Ammon's horn (tissue), 1 donor: Measurements from ENCODE around the gene FRZB.
A peak's percentile ranks its signal among the peaks of the same experiment; 100 is the strongest.

Source experiments
- DNase-seq: peaks from one replicate; pipeline ENCODE4 v3.0.0-alpha.2; 2016; ENCODE audit warnings: low spot score

FRZB gene

DNA sequence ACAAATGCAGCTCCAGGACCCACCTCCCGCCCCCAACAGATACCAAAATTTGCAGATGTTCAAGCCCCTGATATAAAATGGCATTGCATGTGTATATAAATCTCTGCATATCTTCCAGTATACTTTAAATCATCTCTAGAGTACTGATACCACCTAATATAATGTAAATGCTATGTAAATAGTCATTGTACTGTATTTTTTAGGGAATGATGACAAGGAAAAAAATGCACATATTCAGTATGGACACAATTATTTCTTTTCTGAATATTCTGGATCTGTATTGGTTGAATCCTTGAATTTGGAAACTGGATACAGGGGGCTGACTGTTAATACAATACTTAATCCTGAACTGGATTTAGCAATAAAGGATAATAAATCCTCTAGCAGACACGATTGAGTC is 67.7 kb downstream of the FRZB start:
- no peak for DNase-seq

DNA sequence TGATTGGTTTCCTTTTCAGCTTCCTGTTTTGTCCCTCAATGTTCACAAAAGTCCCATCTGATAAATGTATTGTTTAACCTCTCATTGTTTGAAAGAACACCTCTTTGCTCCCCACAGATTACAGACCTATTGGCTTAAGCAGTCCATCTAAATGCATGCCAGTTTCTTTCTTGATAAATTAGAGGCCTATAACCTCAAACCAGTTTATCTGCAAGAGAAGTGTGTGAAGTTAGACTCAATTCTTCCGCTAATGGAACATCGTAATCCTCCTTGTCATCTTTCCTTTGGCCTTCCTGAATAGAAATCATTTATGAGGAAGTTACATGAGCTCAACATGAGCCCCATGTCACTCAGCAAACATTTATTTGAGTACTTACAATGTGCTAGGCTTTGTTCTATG is 74.0 kb downstream of the FRZB start:
- no peak for DNase-seq

- DNase-seq: peak; percentile 44
Measured at GRCh38 chr2:182784777-182785176, 81.7 kb downstream of the FRZB start.

DNA sequence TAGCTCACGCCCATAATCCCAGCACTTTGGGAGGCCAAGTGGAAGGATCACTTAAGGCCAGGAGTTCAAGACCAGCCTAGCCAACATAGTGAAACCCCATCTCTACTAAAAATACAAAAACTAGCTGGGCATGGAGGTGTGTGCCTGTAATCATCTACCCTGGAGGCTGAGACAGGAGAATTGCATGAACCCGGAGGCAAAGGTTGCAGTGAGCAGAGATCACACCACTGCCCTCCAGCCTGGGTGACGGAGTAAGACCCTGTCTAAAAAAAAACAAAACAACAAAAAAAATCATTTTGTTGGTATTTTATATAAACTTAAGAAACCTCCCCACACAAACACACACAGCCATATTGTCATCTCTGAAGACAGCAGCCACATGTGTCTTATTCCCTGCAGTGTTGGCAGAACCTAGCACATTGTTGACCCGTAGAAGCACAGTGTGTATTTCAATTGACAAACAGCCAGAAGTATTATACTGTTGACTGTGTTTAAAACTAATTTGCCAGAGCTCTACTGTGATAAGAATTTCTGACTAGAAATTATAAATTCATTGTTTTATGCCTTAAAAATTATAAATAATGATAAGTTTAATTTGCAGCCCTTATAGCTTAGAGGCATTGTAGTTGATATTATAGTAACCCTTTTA is 82.3 kb downstream of the FRZB start:
- no peak for DNase-seq
